Epidermal melanocyte (primary cell): ENCODE measurements around the gene SSX2.
"Not testable (repeated sequence)": the region's sequence is repeated elsewhere in the genome, so short reads cannot be mapped to it uniquely, and the experiment has no call there.

Experiments used
- DNase-seq: peaks from one replicate; pipeline ENCODE4 v3.0.0; 2011; ENCODE audit warnings: low spot score; ENCODE audit not compliant: insufficient read length

The SSX2 gene

GRCh38 chrX:52707078-52707477 is at the start of gene SSX2:
TSS of gene SSX2 (minus strand) at chrX:52707178. CDS start at chrX:52705749, 1,429 bp downstream.
- DNase-seq: not testable (repeated sequence)

DNA sequence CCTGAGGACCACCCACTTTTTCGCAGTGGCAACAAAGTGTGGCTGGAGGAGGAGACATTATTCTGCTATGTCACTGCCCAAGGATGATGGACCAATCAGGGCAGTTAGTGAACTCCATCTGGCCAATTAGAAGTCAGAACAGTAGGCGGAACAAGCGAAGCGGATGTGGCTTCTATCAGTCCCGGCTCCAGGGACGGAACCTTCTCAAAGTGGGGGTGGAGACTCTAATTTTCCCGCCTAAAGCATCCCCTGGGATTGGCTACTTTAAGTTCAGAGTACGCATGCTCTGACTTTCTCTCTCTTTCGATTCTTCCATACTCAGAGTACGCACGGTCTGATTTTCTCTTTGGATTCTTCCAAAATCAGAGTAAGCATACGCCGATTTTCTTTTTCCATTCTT is 44.0 kb upstream of the SSX2 start, which contains the start of gene SSX2B:
TSS of gene SSX2B (plus strand) at position 301 of the 400 bp plus-strand sequence. CDS start 1,429 bp downstream, outside the sequence.
- not testable (repeated sequence) for DNase-seq

GRCh38 chrX:52692034-52692433 is 14.9 kb downstream of the SSX2 start:
- not testable (repeated sequence) for DNase-seq

GRCh38 chrX:52662218-52662617 is 44.8 kb downstream of the SSX2 start:
- not testable (repeated sequence) for DNase-seq

- not testable (repeated sequence) for DNase-seq
These were observed 51.5 kb downstream of the SSX2 start for GRCh38 chrX:52655475-52655874.

DNA sequence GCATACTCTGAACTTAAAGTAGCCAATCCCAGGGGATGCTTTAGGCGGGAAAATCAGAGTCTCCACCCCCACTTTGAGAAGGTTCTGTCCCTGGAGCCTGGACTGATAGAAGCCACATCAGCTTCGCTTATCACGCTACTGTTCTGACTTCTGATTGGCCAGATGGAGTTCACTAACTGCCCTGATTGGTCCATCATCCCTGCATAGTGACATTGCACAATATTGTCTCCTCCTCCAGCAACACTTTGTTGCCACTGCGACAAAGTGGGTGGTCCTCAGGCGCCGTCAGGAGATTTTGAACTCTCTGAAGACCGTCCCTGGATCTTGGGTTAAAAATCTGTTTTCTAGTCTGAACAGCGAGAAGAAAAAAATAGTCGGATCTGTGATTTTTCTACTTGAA is 52.2 kb downstream of the SSX2 start, which contains the start of gene SSX7:
TSS of gene SSX7 (minus strand) at position 101 of the 400 bp plus-strand sequence. CDS start 1,428 bp downstream, outside the sequence.
- not testable (repeated sequence) for DNase-seq

GRCh38 chrX:52650676-52651075 is 56.3 kb downstream of the SSX2 start:
- DNase-seq: not testable (repeated sequence)

- DNase-seq: not testable (repeated sequence)
These were observed 58.0 kb downstream of the SSX2 start for GRCh38 chrX:52648956-52649355.
